Measurements from ENCODE around the gene SH3RF3.

DNA sequence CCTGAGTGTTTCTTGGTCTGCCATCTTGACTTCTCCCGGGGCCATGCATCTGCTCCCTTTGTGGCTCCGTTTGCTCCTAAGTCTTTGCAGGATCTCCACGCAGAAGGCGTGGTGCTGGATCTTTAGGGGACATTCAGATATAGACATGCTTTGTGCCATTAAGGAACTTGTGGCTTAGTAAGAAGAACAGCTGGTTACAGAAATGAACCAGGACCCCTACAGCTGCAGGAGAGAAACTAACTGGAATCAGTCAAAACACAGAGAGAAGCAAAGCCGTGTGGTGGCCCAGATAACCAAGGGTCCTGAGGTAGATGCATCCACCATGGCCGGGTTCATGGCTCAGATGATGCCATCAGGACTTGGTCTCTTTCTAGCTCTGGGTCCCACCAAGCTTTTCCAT lies 97.6 kb downstream of the SH3RF3 start:
- no peak for TF ChIP-seq TAF1 (IDR thresholded peaks at IDR 0.05; ENCODE audit: low read depth, low read length)
- no peak for TF ChIP-seq POLR2A (IDR thresholded peaks at IDR 0.05; ENCODE audit: low read depth, low read length)
- TF ChIP-seq POLR2AphosphoS5 (IDR thresholded peaks at IDR 0.05; ENCODE audit: low read depth, low read length), result no peak
- TF ChIP-seq PAX5 (IDR thresholded peaks at IDR 0.05; ENCODE audit: insufficient read depth, low read length, severe bottlenecking), result no peak
